ENCODE data around the gene ZNF319. TPM values are rescaled to one million over a fixed set of nuclear protein-coding genes. Genes with fewer than 3 reads are reported as not detected.

The ZNF319 gene
- total and polyA plus RNA-seq, 2 of the 13 experiments (the other 11 are each of a cell fraction or from before 2014, with no cell fraction given) = 2.4 to 3.6 TPM

- TF ChIP-seq NR1H2 (CRISPR knock-in tag; IDR thresholded peaks at IDR 0.05; ENCODE audit: borderline replicate concordance, low read depth) (no peak), MZF1 (CRISPR knock-in tag; IDR thresholded peaks at IDR 0.05; ENCODE audit: borderline replicate concordance) (no peak), ZNF44 (CRISPR knock-in tag; IDR thresholded peaks at IDR 0.05) (no peak), ZSCAN22 (CRISPR knock-in tag; IDR thresholded peaks at IDR 0.05) (no peak), SCMH1 (CRISPR knock-in tag; IDR thresholded peaks at IDR 0.05; ENCODE audit: borderline replicate concordance) (no peak), DNMT3B (CRISPR knock-in tag; conservative IDR thresholded peaks at IDR 0.05) (0 out of 2 replicates have a peak, but pooled peaks have one; percentile 45), WIZ (CRISPR knock-in tag; IDR thresholded peaks at IDR 0.05) (0 out of 2 replicates have a peak, but pooled peaks have one; percentile 2), ZNF703 (CRISPR knock-in tag; IDR thresholded peaks at IDR 0.05; ENCODE audit: borderline replicate concordance) (no peak), IRX3 (CRISPR knock-in tag; IDR thresholded peaks at IDR 0.05; ENCODE audit: borderline replicate concordance, low read depth) (no peak), GABPB1 (CRISPR knock-in tag; IDR thresholded peaks at IDR 0.05) (peak; percentile 49; the same call in 1 of the 2 replicates), AGO2 (optimal IDR thresholded peaks at IDR 0.05; ENCODE audit: low read depth, low read length) (peak; percentile 45), ZMYM2 (CRISPR knock-in tag; IDR thresholded peaks at IDR 0.05) (0 out of 2 replicates have a peak, but pooled peaks have one; percentile 1), SNAPC5 (CRISPR knock-in tag; IDR thresholded peaks at IDR 0.05; ENCODE audit: borderline replicate concordance) (no peak), ZNF724P (CRISPR knock-in tag; IDR thresholded peaks at IDR 0.05; ENCODE audit: borderline replicate concordance) (no peak), RFX1 (IDR thresholded peaks at IDR 0.05) (no peak), RBFOX2 (IDR thresholded peaks at IDR 0.05; ENCODE audit: low read depth, low read length) (0 out of 2 replicates have a peak, but pooled peaks have one; percentile 16), NFATC3 (CRISPR knock-in tag; IDR thresholded peaks at IDR 0.05) (no peak), ZNF777 (CRISPR knock-in tag; IDR thresholded peaks at IDR 0.05) (peak; percentile 77), MED1 (CRISPR knock-in tag; IDR thresholded peaks at IDR 0.05) (no peak), REPIN1 (CRISPR knock-in tag; IDR thresholded peaks at IDR 0.05; ENCODE audit: borderline replicate concordance, low read depth) (no peak)
- TF ChIP-seq, protein P1, sequence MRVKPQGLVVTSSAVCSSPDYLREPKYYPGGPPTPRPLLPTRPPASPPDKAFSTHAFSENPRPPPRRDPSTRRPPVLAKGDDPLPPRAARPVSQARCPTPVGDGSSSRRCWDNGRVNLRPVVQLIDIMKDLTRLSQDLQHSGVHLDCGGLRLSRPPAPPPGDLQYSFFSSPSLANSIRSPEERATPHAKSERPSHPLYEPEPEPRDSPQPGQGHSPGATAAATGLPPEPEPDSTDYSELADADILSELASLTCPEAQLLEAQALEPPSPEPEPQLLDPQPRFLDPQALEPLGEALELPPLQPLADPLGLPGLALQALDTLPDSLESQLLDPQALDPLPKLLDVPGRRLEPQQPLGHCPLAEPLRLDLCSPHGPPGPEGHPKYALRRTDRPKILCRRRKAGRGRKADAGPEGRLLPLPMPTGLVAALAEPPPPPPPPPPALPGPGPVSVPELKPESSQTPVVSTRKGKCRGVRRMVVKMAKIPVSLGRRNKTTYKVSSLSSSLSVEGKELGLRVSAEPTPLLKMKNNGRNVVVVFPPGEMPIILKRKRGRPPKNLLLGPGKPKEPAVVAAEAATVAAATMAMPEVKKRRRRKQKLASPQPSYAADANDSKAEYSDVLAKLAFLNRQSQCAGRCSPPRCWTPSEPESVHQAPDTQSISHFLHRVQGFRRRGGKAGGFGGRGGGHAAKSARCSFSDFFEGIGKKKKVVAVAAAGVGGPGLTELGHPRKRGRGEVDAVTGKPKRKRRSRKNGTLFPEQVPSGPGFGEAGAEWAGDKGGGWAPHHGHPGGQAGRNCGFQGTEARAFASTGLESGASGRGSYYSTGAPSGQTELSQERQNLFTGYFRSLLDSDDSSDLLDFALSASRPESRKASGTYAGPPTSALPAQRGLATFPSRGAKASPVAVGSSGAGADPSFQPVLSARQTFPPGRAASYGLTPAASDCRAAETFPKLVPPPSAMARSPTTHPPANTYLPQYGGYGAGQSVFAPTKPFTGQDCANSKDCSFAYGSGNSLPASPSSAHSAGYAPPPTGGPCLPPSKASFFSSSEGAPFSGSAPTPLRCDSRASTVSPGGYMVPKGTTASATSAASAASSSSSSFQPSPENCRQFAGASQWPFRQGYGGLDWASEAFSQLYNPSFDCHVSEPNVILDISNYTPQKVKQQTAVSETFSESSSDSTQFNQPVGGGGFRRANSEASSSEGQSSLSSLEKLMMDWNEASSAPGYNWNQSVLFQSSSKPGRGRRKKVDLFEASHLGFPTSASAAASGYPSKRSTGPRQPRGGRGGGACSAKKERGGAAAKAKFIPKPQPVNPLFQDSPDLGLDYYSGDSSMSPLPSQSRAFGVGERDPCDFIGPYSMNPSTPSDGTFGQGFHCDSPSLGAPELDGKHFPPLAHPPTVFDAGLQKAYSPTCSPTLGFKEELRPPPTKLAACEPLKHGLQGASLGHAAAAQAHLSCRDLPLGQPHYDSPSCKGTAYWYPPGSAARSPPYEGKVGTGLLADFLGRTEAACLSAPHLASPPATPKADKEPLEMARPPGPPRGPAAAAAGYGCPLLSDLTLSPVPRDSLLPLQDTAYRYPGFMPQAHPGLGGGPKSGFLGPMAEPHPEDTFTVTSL (CRISPR knock-in tag; IDR thresholded peaks at IDR 0.05; ENCODE audit: borderline replicate concordance) = no peak
- TF ChIP-seq, protein P2, sequence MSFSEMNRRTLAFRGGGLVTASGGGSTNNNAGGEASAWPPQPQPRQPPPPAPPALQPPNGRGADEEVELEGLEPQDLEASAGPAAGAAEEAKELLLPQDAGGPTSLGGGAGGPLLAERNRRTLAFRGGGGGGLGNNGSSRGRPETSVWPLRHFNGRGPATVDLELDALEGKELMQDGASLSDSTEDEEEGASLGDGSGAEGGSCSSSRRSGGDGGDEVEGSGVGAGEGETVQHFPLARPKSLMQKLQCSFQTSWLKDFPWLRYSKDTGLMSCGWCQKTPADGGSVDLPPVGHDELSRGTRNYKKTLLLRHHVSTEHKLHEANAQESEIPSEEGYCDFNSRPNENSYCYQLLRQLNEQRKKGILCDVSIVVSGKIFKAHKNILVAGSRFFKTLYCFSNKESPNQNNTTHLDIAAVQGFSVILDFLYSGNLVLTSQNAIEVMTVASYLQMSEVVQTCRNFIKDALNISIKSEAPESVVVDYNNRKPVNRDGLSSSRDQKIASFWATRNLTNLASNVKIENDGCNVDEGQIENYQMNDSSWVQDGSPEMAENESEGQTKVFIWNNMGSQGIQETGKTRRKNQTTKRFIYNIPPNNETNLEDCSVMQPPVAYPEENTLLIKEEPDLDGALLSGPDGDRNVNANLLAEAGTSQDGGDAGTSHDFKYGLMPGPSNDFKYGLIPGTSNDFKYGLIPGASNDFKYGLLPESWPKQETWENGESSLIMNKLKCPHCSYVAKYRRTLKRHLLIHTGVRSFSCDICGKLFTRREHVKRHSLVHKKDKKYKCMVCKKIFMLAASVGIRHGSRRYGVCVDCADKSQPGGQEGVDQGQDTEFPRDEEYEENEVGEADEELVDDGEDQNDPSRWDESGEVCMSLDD (CRISPR knock-in tag; IDR thresholded peaks at IDR 0.05; ENCODE audit: borderline replicate concordance) = no peak
These were observed 26.9 kb upstream of the ZNF319 start (continued) for GRCh38 chr16:58027161-58027915.
